Measurements from ENCODE around the gene B3GNT2.

The B3GNT2 gene

DNA sequence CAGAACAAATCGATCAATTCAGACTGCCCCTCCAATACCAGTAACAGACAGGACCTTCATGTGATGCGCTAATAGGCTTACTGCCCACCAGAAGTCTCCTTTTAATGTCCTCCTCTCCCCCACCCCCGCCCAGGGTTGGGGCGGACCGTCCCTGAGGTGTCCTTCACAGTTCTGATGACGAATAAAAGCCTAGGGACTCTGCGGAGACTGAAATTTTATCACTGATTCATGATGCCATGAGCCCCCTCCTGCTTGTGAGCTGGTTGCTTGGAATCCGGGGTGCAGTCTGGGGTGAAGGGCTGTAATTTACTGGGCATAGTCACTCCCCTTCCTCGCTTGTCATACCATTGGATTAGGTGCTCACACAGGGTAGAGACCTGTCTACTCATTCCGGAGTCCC lies 42.3 kb downstream of the B3GNT2 start:
- Histone ChIP-seq H3K27me3 (replicated peaks; ENCODE audit: insufficient read depth, low read length) (no peaks in the 10 kb centered on the region), H3K4me3 (ENCODE audit: low read length) (no peak overlapping the region), H3K9me3 (replicated peaks; ENCODE audit: insufficient read depth, low read length) (no peaks in the 10 kb centered on the region), H3F3A (ENCODE audit: insufficient read depth, low read length) (no peaks in the 10 kb centered on the region), H3K9ac (ENCODE audit: low read length) (no peak overlapping the region), H4K20me1 (ENCODE audit: insufficient read depth, low read length) (no peaks in the 10 kb centered on the region), H3K9me2 (replicated peaks; ENCODE audit: insufficient read depth, low read length) (no peaks in the 10 kb centered on the region), H3K36me3 (replicated peaks; ENCODE audit: insufficient read depth, low read length) (no peaks in the 10 kb centered on the region), H3K4me1 (ENCODE audit: low read length) (no peaks in the 10 kb centered on the region), H3K79me2 (ENCODE audit: low read length) (no peaks in the 10 kb centered on the region), H2AFZ (ENCODE audit: low read length) (no peak overlapping the region), H3K4me2 (ENCODE audit: low read depth, low read length) (no peak overlapping the region), H3K27ac (ENCODE audit: low read length) (no peak overlapping the region)
- TF ChIP-seq, protein P1, sequence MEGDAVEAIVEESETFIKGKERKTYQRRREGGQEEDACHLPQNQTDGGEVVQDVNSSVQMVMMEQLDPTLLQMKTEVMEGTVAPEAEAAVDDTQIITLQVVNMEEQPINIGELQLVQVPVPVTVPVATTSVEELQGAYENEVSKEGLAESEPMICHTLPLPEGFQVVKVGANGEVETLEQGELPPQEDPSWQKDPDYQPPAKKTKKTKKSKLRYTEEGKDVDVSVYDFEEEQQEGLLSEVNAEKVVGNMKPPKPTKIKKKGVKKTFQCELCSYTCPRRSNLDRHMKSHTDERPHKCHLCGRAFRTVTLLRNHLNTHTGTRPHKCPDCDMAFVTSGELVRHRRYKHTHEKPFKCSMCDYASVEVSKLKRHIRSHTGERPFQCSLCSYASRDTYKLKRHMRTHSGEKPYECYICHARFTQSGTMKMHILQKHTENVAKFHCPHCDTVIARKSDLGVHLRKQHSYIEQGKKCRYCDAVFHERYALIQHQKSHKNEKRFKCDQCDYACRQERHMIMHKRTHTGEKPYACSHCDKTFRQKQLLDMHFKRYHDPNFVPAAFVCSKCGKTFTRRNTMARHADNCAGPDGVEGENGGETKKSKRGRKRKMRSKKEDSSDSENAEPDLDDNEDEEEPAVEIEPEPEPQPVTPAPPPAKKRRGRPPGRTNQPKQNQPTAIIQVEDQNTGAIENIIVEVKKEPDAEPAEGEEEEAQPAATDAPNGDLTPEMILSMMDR (IDR thresholded peaks at IDR 0.05; ENCODE audit: low read length): no peak
- DNase-seq: no peak

DNA sequence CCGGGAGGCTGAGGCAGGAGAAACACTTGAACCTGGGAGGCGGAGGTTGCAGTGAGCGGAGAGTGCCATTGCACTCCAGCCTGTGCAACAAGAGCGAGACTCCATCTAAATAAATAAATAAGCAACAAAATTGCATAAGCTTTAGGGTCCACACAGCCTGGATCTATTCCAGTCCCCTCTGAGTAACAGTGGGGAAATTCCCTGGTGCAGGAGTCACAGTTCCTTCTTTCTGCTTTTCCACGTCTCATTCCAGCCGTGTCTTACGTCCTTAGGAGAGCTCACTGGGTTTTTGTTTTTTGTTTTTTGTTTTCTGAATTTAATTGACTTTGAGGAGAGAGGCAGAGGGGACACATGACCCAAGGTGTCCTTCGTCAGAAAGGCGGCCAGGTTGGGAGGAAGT lies 44.6 kb downstream of the B3GNT2 start:
- no peak overlapping the region for H3K9ac ChIP-seq (ENCODE audit: low read length)
- no peaks in the 10 kb centered on the region for H3K79me2 ChIP-seq (ENCODE audit: low read length)
- H3K27me3 ChIP-seq (replicated peaks; ENCODE audit: insufficient read depth, low read length): no peaks in the 10 kb centered on the region
- H3F3A ChIP-seq (ENCODE audit: insufficient read depth, low read length): no peaks in the 10 kb centered on the region
- no peak for DNase-seq
- no peaks in the 10 kb centered on the region for H3K9me3 ChIP-seq (replicated peaks; ENCODE audit: insufficient read depth, low read length)
- H4K20me1 ChIP-seq (ENCODE audit: insufficient read depth, low read length): no peaks in the 10 kb centered on the region
- H3K4me2 ChIP-seq (ENCODE audit: low read depth, low read length): no peak overlapping the region
- TF ChIP-seq EZH2 (optimal IDR thresholded peaks at IDR 0.05; ENCODE audit: low read depth, low read length): no peak
- TF ChIP-seq, protein P1 (IDR thresholded peaks at IDR 0.05; ENCODE audit: low read length): no peak
- TF ChIP-seq EZH2phosphoT487 (IDR thresholded peaks at IDR 0.05; ENCODE audit: low read length): no peak
- H2AFZ ChIP-seq (ENCODE audit: low read length): no peak overlapping the region
- no peaks in the 10 kb centered on the region for H3K9me2 ChIP-seq (replicated peaks; ENCODE audit: insufficient read depth, low read length)
- H3K4me3 ChIP-seq (ENCODE audit: low read length): no peak overlapping the region
- no peak overlapping the region for H3K27ac ChIP-seq (ENCODE audit: low read length)
- H3K36me3 ChIP-seq (replicated peaks; ENCODE audit: insufficient read depth, low read length): no peaks in the 10 kb centered on the region
- H3K4me1 ChIP-seq (ENCODE audit: low read length): no peaks in the 10 kb centered on the region

DNA sequence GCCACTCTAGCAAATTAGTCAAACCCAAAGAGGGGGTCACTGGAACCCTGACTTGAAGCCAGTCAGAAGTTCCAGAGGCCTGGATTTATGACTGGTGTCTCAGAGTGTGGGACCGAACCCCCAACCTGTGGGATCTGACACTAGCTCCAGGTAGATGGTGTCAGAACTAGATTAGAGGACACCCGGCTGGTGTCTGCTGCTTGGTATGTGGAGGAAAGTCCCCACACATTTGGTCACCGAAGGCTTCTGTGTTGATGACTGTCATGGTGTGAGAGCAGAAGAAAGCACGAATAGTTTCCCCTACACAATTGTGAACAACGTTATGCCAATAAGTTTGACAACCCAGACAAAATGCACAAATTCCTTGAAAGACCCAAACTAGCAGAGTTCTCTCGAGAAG lies 48.1 kb downstream of the B3GNT2 start:
- H3K27me3 ChIP-seq (replicated peaks; ENCODE audit: insufficient read depth, low read length): no peaks in the 10 kb centered on the region
- H3K9me2 ChIP-seq (replicated peaks; ENCODE audit: insufficient read depth, low read length): no peaks in the 10 kb centered on the region
- no peak overlapping the region for H3K9ac ChIP-seq (ENCODE audit: low read length)
- no peaks in the 10 kb centered on the region for H3K9me3 ChIP-seq (replicated peaks; ENCODE audit: insufficient read depth, low read length)
- H3F3A ChIP-seq (ENCODE audit: insufficient read depth, low read length): no peaks in the 10 kb centered on the region
- H3K4me3 ChIP-seq (ENCODE audit: low read length): no peak overlapping the region
- H2AFZ ChIP-seq (ENCODE audit: low read length): no peak overlapping the region
- TF ChIP-seq EZH2 (optimal IDR thresholded peaks at IDR 0.05; ENCODE audit: low read depth, low read length) (no peak), EZH2phosphoT487 (IDR thresholded peaks at IDR 0.05; ENCODE audit: low read length) (no peak)
- TF ChIP-seq, protein P1 (IDR thresholded peaks at IDR 0.05; ENCODE audit: low read length): no peak
- H3K4me1 ChIP-seq (ENCODE audit: low read length): no peaks in the 10 kb centered on the region
- no peak overlapping the region for H3K4me2 ChIP-seq (ENCODE audit: low read depth, low read length)
- H3K79me2 ChIP-seq (ENCODE audit: low read length): no peaks in the 10 kb centered on the region
- H3K27ac ChIP-seq (ENCODE audit: low read length): no peak overlapping the region
- H3K36me3 ChIP-seq (replicated peaks; ENCODE audit: insufficient read depth, low read length): no peaks in the 10 kb centered on the region
- H4K20me1 ChIP-seq (ENCODE audit: insufficient read depth, low read length): no peaks in the 10 kb centered on the region
- no peak for DNase-seq

Measured in MM.1S (cell line).